Frontal cortex (tissue), 4 donors: Measurements from ENCODE around the gene STARD10. TPM values are rescaled to one million over a fixed set of nuclear protein-coding genes. Genes with fewer than 3 reads are reported as not detected.
"Not testable (repeated sequence)": the region's sequence is repeated elsewhere in the genome, so short reads cannot be mapped to it uniquely, and the experiment has no call there.

Experiments used
- DNase-seq, 2 donors: peaks; one replicate each; pipeline ENCODE4 v3.0.0; 2012; ENCODE audit warnings: low spot score in 2 of 2
- FAIRE-seq: peaks from 2 replicates; lab custom pipeline; 2012; peaks lifted over from hg19 to GRCh38; lab: Jason Lieb, UNC
- total RNA-seq: library from RNA; depleted of rRNA; stranded (reverse); fragments of >200 nt; gene quantifications from one replicate; pipeline ENCODE4 v1.2.3, GENCODE V29; 2014
- donor health status: control.
- donor health status: control.
- donor health status: control.

Gene STARD10
- total RNA-seq, 1 donor from 2014 or later, result 37.9 TPM

DNA sequence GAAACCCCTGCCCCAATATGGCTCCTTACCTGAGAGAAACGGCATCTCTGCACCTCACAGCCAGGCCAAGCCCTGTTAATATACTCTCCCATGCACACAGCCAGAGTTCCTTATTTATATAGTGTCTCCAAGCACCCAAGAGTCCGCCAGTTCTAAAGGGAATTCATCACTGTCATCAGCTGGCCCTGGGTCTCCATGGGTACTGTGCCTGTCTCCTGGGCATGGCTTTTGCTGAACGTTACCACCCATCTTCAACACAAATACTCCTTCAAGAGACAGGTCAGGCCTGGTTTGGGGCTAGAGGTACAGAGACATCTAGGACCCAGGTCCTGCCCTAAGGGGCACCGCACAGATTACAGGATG is 18.7 kb upstream of the STARD10 start:
- FAIRE-seq (no peak), DNase-seq (no peak)

DNA sequence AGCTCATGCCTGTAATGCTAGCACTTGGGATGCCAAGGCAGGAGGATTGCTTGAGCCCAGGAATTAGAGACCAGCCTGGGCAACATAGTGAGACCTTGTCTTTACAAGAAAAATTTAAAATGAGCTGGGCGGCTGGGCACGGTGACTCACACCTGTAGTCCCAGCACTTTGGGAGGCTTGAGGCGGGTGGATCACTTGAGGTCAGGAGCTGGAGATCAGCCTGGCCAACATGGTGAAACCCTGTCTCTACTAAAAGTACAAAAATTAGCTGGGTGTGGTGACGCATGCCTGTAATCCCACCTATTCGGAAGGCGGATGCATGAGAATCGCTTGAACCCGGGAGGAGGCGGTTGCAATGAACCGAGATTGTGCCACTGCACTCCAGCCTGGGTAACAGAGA is 17.8 kb upstream of the STARD10 start:
- not testable (repeated sequence) for FAIRE-seq, DNase-seq

DNA sequence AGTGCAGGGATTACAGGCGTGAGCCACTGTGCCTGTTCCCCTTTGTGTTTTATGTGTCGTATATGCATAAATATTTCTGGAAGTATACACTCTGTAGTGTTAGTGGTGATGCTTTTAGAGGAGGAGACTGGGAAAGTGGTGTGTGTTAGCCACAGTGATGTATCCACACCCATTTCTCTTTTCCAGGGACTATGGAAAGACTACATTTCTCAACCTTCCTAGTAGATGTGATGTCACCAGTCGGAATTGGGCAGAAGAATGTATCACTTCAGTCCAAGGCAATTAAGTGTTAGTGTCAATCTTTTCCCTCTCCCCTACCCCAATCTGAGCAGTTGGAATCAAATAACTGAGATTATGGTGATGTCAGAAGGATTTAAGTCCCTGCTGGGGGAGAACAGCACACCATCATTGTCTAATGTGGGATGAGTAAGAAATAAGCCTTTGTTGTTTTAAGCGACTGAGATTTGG is 14.5 kb upstream of the STARD10 start:
- no peak for DNase-seq
- FAIRE-seq, result no peak

DNA sequence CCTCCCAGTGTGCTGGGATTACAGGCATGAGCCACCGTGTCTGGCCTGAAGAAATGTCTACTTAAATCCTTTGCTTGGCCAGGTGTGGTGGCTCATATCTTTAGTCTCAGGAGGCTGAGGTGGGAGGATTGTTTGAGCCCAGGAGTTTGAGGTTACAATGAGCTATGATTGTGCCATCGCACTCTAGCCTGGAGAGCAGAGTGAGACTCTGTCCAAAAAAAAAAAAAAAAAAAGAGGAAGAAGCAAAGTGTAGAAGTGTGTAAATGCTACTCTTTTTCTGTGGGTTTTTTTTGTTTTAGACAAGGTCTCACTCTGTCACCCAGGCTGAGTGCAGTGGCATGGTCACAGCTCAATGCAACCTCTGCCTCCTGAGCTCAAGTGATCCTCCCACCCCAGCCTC is 13.9 kb upstream of the STARD10 start:
- DNase-seq, result no peak

DNA sequence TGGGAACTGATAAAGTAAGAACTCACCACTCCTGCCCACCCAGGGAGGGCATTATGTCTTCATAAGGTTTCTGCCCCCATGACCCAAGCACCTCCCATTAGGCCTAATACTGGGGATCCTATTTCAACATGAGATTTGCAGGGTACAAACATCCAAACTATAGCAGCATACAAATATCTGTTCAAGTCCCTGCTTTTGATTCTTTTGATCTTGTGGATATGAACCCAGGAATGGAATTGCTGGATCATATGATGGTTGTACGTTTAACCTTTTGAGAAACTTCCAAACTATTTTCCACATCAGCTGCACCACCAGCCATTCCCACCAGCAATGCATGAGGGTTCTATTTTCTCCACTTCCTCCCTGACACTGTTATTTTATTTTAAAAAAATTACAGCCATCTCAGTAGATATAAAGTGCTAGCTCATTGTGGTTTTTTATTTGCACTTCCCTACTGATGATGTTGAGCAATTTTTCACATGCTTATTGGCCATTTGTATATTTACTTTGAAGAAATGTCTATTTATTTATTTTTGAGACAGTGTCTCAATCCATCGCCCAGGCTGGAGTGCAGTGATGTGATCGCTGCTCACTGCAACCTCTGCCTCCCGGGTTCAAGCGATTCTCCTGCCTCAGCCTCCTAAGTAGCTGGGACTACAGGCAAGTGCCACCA is 13.3 kb upstream of the STARD10 start:
- no peak for DNase-seq
- FAIRE-seq, result no peak

More for the DNA sequence above, 13.9 kb upstream of the STARD10 start:
- no peak for FAIRE-seq

DNA sequence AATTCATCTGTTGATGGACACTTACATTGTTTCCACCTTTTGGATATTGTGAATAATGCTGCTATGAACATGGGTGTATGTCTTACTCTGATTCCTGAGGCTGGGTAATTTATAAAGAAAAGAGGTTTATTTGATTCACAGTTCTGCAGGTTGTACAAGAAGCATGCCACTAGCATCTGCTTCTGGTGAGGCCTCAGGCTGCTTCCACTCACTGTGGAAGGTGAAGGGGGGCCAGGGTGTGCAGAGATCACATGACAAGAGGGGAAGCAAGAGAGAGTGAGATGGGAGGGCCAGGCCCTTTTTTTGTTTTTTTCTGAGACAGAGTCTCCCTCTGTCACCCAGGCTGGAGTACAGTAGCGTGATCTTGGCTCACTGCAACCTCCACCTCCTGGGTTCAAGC is 12.5 kb upstream of the STARD10 start:
- FAIRE-seq, DNase-seq: not testable (repeated sequence)

DNA sequence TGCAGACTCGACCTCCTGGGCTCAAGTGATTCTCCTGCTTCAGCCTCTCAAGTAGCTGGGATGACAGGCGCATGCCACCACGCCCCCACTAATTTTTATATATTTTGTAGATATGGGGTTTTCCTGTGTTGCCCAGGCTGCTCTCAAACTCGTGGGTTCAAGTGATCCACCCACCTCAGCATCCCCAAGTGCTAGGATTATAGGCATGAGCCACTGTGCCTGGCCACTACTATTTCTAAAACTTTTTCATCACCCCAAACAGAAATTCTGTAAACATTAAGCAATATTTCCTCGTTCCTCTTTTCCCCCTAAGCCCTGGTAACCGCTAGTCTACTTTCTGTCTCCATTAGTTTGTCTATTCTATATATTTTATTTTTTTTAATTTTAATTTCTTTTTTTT is 11.4 kb upstream of the STARD10 start:
- FAIRE-seq (no peak), DNase-seq (no peak)

DNA sequence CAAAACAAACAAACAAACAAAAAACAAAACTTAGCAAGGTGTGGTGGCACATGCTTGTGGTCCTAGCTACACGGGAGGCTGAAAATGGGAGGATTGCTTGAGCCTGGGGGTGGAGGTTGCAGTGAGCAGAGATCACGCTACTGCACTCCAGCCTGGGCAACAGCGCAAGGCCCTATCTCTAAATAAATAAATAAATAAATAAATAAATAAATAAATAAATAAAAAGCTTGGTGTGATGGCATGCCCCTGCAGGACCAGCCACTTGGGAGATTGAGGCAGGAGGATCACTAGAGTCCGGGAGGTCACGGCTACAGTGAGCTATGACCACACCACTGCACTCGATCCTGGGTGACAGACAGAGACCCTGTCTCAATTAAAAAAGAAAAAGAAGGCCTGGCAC is 9.0 kb upstream of the STARD10 start:
- FAIRE-seq, result no peak
- no peak for DNase-seq

DNA sequence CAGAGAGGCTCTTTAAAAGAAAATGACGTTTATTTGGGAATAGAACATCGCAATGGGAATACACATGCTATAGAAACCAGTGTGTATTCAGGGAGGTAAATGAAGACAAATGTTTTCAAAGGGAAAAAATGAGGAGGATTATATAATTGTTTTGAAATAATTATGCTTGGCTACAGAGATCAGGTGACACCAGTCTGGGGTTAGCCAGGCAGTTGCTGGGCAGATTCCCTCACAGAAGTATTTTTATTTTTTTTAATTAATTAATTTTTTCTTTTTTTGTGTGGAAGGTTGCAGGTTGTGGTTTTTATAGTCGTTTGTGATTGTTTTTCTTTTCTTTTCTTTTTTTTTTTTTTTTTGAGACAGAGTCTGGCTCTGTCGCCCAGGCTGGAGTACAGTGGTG is 5.6 kb upstream of the STARD10 start:
- DNase-seq, result no peak
- no peak for FAIRE-seq

DNA sequence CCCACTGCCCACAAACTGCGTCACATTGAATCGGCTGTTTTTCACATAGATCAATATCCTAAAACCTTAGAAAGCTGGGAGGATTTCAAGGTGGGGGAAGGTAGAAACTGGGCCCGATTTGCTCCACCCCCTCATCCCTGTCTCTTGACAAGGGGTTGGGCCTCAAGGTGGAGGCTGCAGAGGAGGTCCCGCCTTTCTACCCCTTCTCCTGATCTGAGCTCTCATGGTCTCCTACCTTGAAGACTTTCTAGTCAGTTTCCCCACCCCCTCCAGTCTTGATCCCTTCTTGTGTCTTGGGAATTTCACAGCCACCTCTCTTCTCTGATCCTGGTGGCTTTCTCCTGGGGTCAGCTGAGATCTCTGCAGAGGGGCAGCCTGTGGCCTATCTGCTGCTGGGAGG is 4.5 kb upstream of the STARD10 start:
- DNase-seq, result no peak
- no peak for FAIRE-seq

DNA sequence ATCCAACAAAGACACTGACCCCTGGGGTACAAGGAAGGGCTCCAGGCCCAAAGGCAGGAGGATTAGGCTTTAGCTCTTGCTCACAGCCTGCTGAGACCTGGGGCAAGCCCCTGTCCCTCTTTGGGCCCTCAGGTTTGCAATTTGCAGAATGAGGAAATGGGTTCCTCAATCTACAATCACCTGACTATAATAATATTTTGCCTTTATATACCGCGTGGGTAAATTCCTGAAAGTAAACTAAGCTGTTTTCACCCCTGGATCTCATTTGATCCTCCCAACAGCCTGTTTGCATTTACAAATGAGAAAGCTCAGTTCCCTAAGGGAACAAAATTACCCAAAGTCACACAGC is 797 bp downstream of the STARD10 start:
- no peak for FAIRE-seq
- DNase-seq, result no peak

DNA sequence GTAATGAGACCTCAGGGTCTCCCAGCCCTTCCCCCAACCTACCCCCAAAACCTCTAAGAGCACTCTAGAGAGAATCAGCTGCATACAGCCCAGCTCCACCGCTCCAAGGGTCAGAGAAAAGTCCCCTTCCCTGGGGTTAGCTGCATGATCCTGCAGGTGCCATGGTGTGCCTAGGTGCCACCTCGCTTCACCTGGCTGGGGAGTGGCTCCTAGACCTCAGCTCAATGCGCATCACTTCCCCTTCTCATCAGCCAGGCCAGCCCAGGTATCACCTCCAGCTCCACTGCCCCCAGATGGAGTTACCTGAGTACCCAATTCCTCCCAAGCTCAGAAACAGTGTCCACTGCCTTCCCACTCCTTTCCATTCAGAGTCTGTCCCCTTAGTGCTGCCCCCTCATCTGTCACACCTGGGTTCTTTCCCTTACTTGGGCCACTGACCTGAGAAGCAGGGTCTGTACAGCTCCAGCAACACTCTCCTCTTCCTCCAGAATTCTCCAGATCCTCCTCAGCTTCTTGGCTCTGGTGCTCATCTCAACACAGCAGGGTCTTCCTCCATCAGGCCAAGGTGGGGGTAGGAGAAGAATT is 1.3 kb downstream of the STARD10 start:
- DNase-seq (peak in 1 of 2 donors; percentile 5), FAIRE-seq (no peak)

DNA sequence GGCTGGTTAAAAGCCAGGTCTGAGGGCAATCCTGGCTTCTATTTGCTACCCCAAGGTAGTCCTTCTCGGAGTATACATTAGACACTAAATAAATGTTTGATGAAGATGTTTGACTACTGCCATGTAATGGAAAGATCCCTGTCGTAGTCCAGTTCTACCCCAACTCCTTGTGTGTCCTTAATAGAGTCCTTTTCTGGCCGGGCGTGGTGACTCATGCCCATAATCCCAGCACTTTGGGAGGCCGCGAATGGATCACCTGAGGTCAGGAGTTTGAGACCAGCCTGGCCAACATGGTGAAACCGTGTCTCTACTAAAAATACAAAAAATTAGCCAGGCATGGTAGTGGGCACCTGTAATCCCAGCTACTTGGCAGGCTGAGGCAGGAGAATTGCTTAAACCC is 2.6 kb downstream of the STARD10 start:
- not testable (repeated sequence) for DNase-seq, FAIRE-seq

DNA sequence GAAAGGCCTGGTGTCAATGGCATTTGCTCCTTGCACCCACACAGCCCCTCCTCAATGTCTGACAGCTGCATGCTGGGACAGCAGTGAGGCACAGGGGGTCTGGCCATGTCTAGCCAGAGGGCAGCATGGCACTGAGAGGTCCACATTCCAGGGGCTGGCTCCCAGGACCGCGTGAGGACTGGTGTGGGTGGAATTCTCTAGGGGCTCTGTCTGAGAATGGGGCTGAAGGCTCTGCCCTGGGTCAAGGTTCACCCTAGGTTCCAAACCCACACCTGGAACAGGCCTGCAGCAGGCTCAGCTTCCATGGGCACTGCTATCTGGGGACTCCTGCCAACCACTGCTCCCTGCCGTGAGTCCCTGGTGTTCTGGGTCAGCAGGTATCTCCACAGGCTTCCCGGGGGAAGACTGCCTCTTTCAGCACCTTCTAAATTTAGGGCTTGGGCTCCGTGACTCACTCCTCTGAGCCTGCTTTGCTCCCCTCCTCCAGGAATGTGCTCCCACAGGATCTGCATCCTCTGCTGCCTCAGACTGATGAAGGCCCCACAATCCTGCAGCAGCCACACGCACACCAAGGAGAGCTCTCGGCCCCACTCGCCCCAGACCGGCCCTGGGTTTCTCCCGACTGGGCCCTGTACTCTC is 4.2 kb downstream of the STARD10 start:
- DNase-seq, result peak in 1 of 2 donors; percentile 56
- FAIRE-seq, result no peak

DNA sequence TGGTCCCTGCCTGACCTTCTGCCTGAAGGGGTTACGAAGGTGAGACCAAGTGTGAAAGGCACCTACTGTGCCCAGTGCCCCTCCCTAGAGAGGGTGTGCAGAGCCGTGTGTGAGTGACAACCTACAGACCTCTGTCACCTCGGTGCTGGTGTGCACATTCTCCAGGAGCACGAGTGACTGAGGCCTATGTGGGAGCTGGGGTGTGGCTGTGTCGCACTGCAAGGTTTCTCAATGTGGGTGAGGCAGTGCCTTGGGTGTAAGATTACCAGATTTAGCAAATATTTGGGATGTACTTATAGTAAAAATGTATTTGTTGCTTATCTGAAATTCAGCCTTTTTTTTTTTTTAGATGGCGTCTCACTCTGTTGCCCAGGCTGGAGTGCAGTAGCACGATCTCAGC is 5.6 kb downstream of the STARD10 start:
- FAIRE-seq (no peak), DNase-seq (no peak)

DNA sequence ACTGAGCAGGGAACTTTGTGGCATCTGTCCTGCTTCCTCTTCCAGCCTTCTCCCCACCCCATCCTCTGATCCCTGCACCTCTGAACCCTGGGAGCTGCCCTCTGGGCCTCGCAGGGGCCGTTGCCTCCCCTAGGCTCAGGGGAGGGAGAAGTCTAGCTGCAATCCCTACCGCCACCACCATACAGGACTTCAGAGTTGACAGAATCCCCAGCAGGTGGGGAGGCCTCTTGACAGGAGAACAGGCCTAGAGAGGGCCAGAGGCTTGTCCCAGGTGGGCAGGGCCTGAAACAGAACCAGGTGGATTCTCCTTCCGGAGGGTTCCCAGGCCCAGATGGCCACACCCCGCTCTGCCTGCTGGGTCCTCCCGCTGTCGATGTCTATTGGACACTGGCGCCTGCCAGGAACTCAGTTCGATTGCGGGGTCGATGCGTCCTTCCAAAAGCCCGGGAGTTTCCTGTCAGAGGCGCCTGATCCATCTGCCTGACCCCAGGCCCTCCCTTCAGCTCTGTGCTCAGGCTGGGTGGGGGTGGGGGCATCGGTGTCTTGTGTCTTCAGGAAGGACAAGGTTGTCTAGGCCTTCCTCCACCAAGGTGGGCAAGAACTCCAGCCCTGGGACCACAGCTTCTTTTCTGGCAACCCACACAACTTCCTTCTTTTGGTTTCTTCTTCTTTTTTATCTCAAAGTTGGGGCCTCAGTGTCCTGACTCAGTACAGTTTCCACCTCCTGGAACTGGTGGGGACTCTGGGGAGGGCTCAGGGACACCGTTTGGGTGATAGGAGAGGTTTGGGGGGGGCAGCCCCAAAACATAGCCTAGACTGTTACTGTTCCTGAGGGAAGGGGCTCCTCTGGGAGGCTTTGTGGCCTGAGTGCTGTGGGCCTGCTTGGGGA is 6.4 kb downstream of the STARD10 start:
- FAIRE-seq, result no peak
- no peak for DNase-seq

DNA sequence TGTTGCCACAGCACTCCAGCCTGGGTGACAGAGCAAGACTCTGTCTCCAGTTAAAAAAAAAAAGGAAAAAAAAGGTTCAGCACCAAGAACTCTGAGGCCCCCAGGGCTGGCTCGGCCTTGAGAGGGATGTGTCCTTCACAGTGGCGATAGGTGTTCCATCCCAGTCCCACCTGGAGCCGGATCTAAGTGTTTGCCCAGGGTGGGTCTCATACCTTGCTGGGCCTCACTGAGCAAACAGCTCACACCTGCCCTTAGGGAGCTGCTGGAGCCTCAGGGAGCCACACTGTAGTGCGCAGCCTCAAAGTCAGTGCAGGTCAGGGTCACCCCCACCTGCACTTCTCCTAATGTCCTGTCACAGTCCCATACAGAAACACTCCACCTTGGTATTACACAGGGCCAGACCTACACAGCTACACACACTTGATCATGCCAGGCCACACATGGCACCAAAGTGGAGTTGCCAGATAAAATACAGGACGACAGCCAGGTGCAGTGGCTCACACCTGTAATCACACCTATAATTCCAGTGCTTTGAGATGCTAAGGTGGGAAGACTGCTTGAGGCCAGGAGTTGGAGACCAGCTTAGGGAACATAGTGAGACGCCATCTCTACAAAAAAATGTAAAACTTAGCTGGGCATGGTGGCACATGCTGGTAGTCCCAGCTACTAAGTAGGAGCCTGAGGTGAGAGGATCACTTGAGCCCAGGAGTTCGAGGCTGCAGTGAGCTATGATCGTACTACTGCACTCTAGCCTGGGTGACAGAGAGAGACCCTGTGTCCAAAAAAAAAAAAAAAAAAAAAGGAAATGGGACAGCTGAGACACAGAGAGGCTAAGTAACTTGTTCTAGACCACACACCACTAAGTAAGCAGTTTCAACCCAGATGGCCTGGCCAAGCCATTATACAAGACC is 7.3 kb downstream of the STARD10 start:
- DNase-seq (no peak), FAIRE-seq (no peak)

DNA sequence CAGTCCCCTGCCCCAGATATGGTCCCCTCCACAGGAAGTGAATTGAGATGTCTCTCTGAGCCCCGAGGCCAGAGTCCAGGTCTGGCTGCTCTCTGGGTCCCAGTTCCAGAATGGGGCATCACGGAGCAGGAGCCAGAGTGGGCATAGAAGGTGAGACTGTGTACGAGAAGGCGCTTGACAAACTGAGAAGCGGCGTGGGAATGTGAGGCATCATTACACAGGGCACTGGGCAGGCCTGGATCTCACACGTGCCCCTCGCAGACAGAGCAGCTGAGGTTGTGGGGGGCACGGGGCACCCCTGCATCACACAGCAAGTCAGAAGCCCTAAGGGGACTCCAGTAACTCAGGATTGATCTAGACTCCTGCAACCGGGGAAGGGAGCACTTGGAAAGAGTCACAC is 9.2 kb downstream of the STARD10 start:
- DNase-seq, result no peak
- no peak for FAIRE-seq

DNA sequence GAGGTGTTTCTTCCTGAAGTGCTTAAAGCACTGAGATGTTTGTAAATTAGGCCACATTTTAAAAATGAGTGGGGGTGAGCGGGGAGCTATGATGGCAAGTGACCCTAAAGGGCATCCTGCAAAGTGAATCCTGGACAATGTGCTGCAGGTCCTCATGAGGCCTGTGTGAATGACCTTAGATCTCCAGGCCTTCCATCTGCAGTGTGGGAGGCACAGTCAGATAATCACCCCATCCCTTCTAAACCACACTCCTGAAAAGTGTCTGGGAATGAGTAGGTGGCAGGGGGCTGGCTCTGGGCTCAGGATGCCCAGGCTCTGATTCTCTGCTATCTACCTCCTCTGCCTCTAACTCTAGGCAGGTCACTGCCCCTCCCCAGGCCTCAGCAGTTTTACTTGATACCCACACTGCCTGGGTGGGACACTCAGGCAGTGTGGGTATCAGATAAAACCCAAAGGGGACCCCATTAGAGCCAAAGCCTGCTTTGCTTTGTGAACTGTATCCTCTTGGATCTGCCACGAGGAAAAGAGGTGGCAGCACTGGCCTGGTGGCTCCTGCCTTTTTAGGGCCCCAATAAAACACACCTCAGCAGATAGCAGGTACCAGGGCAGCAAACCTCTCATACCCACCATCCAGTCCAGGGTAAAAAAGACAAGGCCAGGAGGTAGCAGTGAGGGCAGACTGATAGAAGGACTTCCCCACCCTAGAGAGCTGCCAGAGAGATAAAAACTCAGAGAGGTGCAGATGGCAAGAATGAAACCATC is 10.5 kb downstream of the STARD10 start:
- DNase-seq (no peak), FAIRE-seq (no peak)
